HG03139 (cell line): ENCODE measurements around the gene SLC9A7.
"Not testable (repeated sequence)": the region's sequence is repeated elsewhere in the genome, so short reads cannot be mapped to it uniquely, and the experiment has no call there.

Experiments used
- ATAC-seq: cut with Tn5 transposase; IDR thresholded peaks from one replicate; pipeline ENCODE4 v1.9.1; 2021; ENCODE audit not compliant: unreplicated experiment

The SLC9A7 gene

DNA sequence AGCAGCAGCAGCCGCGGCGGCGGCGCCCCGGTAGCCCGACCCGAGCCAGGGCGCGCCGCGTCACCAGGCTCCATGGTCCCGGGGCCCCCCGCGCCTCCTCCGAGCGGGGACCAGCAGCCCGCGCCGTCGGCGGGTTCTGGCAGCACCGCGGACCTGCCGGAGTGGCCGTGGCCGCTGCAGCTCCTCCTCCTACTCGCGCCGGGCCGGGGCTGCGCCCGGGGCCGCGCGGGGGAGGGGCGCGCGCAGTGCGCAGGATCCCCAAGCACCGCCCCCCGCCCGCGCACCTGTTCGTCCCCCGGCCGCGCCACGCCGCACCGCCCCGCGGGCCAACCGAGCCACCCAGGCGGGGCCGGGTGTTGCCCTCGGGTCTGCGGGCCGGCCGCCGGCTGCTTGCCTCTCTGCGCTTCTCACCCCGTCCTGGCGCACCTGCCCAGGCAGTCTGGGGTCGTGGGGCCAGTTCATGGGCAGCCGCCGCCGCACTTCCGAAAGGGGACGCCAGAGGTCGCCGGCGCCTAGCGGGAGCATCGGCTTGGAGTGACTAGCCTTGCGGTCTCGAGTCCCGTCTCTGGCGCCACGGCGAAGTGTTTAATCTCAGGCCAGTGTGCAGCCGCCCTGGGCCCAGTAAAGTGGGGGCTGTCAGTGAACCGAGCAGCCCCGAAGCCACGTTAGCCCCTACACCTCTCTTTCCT is at the start of gene SLC9A7:
TSS of gene SLC9A7 (minus strand) at position 163 of the 689 bp plus-strand sequence. CDS start at position 74, 89 bp downstream.
- peak; percentile 64 for ATAC-seq

DNA sequence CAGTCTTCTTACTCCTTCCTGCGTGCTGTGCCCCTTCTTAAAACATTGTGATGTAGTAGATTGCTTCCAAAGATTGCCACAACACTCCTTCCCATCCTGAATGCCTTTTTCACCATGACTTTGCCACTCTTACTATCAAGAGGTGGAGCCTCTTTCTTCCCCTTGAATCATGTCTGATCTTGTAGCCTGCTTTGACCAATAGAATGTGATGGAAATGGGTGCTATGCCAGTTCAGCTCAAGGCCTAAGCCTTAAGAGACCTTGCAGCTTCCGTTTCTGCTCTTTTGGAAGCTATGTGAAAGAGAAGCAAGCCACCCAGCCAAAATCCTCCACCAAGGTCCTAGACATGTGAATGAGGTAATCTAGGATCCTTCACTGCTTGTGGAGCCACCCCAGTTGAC is 46.4 kb upstream of the SLC9A7 start:
- ATAC-seq: no peak

DNA sequence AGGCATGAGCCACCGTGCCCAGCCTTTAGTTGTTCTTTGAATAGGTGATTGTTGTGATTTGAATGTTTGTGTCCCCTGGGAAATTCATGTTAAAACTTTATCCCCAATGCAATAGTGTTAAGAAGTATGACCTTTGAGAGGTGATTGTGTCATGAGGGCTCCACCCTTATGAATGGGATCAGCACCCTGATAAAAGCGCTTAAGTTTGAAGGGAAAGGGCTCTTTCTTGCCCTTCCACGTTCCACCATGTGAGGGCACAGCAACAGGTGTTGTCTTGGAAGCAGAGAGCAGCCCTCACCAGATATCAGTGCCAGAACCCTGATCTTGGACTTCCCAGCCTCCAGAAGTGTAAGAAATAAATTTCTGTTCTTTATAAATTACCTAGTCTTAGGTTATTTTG is 44.2 kb upstream of the SLC9A7 start:
- ATAC-seq: no peak

DNA sequence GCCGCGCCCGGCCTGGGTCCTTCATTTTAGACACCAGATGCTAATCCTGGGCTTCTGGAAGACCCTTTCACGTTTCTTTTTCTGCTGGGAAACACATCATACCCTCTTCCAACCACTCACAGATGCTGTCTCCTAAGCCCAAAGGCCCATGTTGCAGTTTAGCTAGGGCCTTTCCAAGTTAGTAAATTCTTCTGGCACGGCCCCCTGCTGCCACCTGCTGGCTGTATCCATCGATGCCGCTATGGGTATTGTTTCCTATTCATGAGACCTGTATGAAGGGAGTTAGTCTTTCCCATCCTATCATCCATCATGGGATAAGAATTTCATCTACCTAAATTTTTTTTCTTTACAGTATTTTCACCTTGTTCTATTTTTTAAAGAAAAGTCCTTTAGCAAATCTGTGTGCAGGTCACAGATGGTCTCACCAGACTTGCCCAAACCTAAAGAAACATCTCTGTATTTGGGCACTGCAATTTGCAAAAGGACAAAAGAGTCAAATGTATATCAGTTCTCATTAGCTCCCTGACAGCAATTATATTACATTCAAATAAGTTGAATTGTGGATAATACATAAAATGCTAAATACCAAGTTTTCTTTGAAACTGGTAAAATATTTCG is 37.8 kb upstream of the SLC9A7 start:
- no peak for ATAC-seq

DNA sequence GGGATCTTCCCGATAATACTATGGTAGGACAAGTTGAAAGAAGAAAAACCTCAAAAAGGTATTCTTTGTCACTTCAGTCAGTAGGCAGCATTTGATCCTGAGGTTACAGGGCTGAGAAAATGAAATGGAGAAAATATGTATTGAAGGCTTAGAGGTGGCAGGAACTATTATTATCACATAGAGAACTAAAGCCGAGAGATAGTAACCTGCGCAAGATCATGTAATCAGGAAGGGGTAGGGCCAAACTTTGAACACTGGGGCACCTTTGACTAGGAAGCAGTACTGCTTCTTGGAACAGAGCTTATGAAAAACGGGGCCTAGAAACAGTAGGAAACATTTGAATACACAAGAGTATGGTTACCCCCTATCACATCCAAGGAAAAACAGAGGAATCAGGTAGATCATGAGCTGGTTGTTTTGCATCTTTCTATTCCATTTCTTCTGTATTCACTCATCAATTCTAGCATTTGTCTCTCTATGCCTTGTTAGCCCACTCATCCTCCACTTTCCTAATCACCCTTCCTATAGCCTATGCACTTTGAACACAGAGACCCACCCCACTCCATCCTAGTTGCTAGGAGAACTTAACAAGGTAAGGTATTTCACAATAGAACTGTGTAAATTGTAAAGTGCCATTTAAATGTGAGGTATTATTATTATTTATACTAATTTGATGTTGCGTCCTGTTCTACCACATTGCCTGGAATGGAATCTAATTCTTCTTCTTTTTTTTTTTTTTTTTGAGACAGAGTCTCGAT is 34.6 kb upstream of the SLC9A7 start:
- ATAC-seq: no peak

DNA sequence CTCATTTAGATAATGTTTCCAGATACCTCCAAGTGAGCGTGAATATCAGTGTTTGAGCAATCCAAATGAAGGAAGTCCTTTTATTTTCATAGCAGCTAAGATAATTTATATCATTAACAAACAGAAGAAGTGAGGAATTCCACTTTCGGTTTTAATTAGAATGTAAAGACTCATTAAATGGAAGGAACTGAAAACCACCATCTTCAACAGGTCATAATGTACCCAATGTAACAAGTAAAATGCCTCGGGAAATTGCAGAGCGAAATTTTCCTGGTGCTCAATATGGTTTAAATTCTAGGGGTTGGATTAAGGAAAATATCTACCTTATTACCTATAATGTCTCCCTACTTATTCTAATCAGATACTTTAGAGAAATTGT is 33.9 kb upstream of the SLC9A7 start:
- no peak for ATAC-seq

DNA sequence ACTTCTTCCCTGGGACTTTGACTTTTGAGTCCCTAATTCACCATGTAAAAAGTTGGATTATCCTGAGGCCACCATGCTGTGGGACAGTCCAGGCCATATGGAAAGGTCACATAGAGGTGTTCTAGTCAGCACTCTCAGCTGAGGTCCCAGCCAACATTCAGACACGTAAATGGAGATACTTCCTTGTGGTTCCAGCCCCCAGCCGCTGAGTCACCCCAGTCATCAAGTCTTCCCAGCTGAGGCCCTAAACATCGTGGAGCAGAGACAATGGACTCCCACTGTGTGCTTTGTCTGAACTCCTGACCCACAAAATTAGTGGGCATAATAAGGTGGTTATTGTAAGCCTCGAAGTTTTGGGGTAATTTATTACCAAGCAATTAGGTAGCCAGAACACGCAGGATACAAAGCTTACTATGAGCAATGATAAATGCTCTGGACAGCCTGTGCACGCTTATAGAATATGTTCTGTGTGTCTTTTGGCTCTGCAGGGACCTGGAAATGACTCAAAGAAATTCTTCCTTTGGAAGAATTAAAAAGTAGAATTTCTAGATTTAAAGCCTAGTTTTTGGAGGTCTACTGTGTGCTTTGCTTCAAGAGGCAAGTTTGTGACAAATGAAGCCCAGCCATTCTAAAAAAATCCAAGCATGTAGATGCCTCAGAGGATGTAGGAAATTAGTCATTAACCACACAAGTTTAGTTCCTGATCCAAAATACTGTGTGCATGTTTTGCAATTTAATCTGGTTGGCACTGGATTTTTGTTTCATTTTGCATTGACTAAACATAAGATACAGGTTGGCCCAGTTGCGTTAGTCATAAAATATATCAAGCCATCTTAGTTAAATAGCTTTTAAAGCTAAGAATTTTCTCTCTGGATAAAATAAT is 33.2 kb upstream of the SLC9A7 start:
- no peak for ATAC-seq

DNA sequence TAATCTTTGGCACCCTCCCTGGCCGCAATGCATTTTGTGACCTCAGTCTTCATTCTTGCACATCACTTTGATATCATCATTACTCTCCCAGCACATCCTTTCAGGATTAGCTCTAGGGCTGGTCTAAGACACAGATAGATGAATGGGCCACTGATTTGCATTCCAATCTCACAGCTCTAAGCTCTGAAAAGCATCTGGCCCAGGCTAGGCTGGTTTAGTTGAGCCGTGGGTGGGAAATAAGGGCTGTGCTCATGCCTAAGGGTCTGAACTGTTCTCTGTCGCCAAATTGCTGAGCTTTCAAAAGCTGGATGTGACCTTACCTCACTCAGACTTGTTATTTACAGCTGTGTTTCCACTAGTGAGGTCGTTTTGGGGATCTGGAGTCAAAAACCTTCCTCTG is 30.0 kb upstream of the SLC9A7 start:
- ATAC-seq: no peak

DNA sequence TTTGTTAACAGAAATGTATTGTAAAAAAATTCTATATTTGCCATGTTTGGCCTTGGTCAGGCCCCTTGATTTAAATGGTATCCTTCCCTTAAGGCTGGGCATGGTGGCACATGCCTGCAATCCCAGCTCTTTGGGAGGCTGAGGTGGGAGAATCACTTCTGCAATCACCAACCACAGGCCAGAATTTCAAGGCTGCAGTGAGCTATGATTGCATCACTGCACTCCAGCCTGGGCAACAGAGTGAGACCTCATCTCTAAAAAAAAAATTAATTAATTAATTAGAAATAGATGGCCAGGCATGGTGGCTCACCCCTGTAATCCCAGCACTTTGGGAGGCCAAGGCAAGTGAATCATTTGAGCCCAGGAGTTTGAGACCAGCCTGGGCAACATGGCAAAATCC is 25.5 kb upstream of the SLC9A7 start:
- not testable (repeated sequence) for ATAC-seq

DNA sequence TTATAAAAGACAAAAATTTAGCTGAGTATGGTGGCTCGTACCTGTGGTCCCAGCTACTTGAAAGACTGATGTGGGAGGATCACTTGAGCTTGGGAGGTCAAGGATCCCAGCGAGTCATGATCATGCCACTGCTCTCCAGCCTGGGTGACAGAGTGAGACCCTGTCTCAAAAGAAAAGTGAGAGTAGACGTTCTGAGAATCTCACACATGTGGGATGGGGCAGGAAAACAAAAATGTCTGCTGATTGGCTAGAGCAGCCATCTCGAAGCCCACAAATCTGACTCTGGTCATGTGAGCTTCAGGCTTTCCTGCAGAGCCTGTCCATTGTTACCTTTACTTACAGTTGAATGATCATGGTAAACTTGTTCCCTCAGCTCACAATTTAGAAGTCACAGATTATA is 23.1 kb upstream of the SLC9A7 start:
- ATAC-seq: no peak

DNA sequence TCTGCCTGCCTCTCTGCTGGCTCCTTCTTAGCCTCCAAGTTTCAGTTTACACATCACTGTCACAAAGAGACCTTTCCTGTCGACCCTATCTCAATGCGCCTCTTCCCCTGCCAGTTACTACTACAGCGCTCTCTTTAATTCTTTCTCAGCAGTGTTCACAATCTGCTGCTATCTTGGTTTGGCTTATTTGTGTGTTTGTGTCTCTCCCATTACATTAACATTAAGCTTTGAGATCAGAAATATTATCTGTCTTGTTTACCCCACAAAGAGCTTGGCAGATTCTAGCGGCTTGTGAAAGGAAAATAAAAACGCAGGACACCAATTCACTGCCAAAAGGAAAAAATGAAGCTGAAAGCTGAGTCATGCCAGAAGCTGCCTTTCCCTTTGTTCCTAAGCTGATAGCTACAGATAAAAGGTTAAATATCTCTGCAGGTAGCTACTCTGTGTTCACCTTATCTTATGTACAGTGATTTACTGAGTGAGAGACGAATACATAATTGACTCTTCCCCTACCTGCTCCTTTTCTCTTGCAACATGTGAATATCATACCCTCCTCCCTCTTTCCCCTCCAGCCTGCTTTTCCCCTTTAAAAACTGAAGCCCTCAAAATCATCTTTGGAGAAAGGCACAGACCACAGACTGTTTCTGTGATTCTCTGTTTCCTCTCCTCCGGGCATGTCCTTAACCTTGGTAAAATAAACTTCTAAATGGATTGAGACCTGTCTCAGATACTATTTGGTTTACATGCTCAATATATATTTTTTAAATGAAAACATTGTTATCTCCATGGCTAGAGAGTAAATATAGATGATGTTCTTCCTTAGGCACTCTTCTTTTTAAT is 19.3 kb upstream of the SLC9A7 start:
- no peak for ATAC-seq

DNA sequence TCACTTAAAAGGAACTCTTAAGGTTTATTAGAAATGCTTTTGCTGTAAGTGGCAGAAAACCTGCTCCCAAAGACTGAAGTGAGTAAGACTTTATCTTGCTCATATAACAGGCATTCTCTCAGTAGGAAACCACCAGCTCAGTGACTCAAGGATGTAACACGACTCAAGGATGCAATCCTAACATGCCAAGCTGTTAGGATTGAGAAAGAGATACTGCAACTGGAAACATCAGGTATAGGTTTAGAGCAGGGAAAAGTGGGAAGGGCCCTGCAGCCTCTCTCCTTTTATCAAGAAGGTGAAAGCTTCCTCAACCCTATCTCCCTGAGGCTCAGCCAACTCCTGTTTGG is 11.9 kb upstream of the SLC9A7 start:
- no peak for ATAC-seq

DNA sequence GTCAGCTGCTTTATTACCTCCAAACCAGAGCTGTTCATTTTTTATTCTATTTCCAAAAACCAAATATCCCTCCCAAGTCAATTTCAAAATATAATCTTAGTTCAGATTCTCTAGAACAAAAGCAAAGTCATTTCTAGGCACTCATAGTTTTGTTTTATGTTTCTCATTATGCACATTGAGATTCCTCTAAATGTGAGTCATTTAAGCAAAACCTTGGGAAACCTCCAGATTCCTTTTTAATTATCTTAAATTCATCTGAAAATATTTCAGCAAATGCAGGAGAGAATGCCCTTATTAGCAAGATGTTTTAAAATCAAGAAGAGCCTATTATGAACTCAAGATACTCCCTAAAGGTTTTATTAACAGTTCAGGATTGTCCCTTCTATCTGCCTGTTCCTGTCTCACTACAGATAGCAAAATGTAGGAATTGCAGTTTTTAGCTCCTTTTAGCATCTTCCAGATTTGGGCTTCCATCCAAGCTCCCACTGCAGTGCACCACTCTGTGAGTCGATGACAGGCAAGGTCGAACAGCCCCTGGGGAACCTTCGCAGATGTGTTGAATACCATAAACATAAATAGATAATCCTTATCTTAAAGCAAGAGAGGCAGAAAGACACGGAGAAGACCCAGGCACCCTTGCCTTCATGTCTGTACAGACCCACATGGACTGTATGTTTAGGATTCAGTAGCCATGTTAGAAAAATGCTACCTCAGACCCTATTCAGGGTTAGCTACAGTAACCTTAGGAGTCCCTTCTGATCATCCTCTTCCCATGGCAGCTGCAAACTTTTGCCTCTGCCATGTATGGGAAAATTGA is 11.3 kb upstream of the SLC9A7 start:
- ATAC-seq: no peak

DNA sequence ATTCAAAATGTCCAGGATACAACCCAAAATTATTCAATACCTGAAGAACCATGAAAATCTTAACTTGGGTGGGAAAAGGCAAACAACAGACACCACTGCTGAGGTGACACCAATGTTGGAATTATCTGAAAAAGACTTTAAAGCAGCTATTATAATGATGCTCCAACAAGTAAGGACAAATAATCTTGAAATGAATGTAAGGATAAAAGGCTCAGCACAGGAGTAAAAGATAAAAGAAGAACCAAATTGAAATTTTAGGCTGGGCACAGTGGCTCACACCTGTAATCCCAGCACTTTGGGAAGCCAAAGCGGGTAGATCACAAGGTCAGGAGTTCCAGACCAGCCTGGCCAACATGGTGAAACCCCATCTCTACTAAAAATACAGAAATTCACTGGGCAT is 4.0 kb upstream of the SLC9A7 start:
- no peak for ATAC-seq

DNA sequence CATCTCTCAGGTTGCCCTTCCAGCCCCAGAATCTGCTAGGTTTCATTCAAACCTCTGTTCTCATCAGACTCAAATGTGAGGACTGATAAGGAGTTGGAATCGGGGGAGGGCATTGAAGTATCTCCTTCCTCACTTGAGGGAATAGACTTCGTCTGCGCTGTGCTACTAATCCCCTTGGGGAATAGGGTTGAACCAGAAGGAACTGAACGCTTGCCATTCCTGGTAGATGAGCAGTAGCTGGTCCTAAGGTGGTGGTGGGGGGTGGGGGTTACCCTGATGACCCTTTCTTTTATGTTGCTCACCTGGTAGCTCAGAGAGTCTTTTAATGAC is 692 bp upstream of the SLC9A7 start:
- no peak for ATAC-seq

DNA sequence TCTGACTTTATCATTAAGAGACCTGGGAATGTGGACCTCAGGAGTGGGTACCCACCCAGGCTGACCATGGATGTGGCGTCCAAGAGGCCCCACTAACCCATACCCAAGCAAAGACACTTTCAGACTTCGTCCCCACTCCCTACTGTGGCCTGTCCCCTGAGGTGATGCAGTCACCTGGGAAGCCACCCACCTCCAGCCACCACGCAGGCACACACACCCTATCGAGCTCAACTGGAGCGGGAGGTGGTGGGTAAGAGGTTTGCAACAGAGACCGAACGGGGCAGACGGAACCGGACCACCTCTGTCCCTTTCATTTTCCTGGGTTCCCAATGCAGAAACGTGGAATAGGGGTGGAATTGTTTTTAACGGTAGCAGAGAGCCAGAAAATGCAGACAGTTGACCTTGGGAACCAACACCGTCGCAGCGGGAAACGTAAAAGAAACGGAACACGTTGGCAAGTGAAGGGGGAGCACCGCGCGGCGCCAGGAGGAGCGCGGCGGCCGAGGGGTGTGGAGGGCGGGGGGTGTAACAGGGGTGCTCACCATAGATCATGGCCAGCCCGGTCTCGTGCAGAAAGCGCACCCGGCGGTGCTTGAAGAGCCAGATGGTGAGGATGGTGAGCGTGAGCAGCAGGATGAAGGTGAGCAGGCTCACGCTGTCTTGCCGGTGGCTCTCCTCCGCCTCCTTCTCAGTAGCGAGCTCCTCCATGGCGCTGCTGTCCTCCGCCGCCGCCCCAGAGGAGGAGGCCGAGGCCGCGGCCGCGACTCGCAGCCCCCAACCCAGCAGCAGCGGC is 559 bp downstream of the SLC9A7 start:
- ATAC-seq: peak; percentile 17

DNA sequence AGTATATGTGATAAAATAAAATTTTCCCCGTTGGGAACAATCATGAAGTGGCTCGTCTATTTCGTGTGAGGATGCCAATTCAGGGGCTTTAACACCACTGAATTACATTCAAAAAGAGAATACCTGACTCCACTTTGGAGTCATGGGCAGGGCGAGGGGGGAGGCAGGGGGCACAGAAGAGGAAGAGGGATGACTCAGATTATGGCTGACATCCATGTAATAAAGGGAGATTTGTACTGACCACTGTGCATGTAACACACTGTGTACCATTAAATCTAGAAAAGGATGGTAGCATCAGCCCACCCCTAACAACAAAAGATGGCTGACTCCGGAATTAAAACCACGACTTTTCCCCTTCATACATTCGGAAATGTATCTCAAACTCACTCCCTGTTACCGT is 1.3 kb downstream of the SLC9A7 start:
- ATAC-seq: no peak

DNA sequence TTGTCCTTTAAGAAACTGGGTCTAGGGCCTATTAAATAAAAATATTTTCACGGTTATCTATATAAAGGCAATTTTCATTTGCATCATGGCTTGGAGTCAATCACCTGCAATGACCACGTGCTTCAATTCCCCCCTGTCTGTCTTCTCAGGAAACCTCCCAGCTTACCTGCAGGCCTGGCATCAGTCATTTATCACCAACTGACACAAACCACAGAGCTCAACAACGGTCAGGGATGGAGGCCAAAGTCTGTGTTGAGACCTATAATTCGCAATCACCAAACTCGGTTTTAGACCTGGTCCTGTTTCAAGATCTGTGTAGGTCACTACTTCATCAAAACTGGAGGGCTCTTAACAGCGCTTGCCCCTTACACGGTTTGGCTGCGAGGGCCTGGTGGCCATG is 1.9 kb downstream of the SLC9A7 start:
- no peak for ATAC-seq

DNA sequence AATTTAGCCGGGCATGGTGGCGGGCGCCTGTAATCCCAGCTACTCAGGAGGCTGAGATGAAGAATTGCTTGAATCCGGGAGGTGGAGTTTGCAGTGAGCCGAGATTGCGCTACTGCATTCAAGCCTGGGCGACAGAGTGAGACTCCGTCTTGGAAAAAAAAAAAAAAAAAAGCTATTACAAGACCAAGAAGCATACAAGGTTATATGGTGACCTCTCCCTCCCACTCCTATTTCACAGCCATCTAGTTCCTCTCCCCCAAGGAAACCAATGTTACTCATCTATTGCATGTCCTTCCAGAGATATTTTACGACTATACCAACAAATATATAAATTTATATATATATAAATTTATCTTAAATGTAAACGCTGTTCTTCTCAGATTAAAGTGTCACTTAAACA is 3.2 kb downstream of the SLC9A7 start:
- ATAC-seq: no peak
